Mesodermal cell (in vitro differentiated cells): Measurements from ENCODE around the gene PLXNC1.

Experiments
- H3K27ac ChIP-seq: 2 replicates; pipeline ENCODE4 v1.7.0; 2013; ENCODE audit warnings: mild to moderate bottlenecking, low read depth, low read length, moderate library complexity; ENCODE audit not compliant: severe bottlenecking
- H3K36me3 ChIP-seq: 2 replicates; pipeline ENCODE4 v1.7.1; 2013; ENCODE audit warnings: mild to moderate bottlenecking, low read length, moderate library complexity; ENCODE audit not compliant: control insufficient read depth, insufficient read depth
- H3K4me1 ChIP-seq: one replicate; pipeline ENCODE4 v1.7.1; 2013; ENCODE audit warnings: mild to moderate bottlenecking, low read length; ENCODE audit not compliant: insufficient read depth, control insufficient read depth, poor library complexity, severe bottlenecking
- H3K4me3 ChIP-seq: 2 replicates; pipeline ENCODE4 v1.7.0; 2013; ENCODE audit warnings: low read length, control low read depth, mild to moderate bottlenecking; ENCODE audit not compliant: insufficient read depth, poor library complexity, severe bottlenecking; ENCODE audit errors: extremely low read depth
- H3K9me3 ChIP-seq: 2 replicates; pipeline ENCODE4 v1.7.1; 2013; ENCODE audit warnings: mild to moderate bottlenecking, low read length, moderate library complexity; ENCODE audit not compliant: control insufficient read depth
- WGBS, 2 experiments: methylation state at CpG; one replicate each; pipeline ENCODE4 v1.1.5; 2013; ENCODE audit warnings: missing lambda C conversion rate in 2 of 2; ENCODE audit not compliant: insufficient coverage in 2 of 2; 5-methylcytosine and 5-hydroxymethylcytosine counted together

PLXNC1 gene

GRCh38 chr12:94133964-94134795, 14.2 kb upstream of the PLXNC1 start:
- no CpG with 5 or more reads among the region's 6 CpGs for WGBS, 2 experiments
- H3K4me3 ChIP-seq, result no peak overlapping the region
- H3K9me3 ChIP-seq, result no peaks in the 10 kb centered on the region
- no peak overlapping the region for H3K27ac ChIP-seq
- no peaks in the 10 kb centered on the region for H3K36me3 ChIP-seq
- H3K4me1 ChIP-seq, result no peaks in the 10 kb centered on the region

- Histone ChIP-seq H3K27ac (no peak overlapping the region), H3K36me3 (no peaks in the 10 kb centered on the region), H3K4me1 (no peaks in the 10 kb centered on the region), H3K4me3 (no peak overlapping the region), H3K9me3 (no peaks in the 10 kb centered on the region)
- WGBS, 2 experiments, result no CpG with 5 or more reads among the region's 1 CpG
These were observed 12.5 kb upstream of the PLXNC1 start for GRCh38 chr12:94135896-94136295.

GRCh38 chr12:94139816-94140215, 8.6 kb upstream of the PLXNC1 start:
- WGBS, 2 experiments, result 88 to 93% methylated on average over 20 of the region's 21 CpGs

GRCh38 chr12:94140556-94140955, 7.8 kb upstream of the PLXNC1 start:
- Histone ChIP-seq H3K36me3 (no peaks in the 10 kb centered on the region), H3K9me3 (no peaks in the 10 kb centered on the region), H3K27ac (no peak overlapping the region), H3K4me3 (no peak overlapping the region), H3K4me1 (no peaks in the 10 kb centered on the region)
- 84 to 86% methylated on average over 13 of the region's 13 CpGs for WGBS, 2 experiments

More at GRCh38 chr12:94139816-94140215, 8.6 kb upstream of the PLXNC1 start:
- Histone ChIP-seq H3K4me3 (no peak overlapping the region), H3K27ac (no peak overlapping the region), H3K9me3 (no peaks in the 10 kb centered on the region), H3K4me1 (no peaks in the 10 kb centered on the region), H3K36me3 (no peaks in the 10 kb centered on the region)

- Histone ChIP-seq H3K4me3 (no peak overlapping the region), H3K27ac (no peak overlapping the region), H3K9me3 (no peaks in the 10 kb centered on the region), H3K36me3 (no peaks in the 10 kb centered on the region), H3K4me1 (no peaks in the 10 kb centered on the region)
- 82 to 89% methylated on average over 11 to 13 of the region's 15 CpGs for WGBS, 2 experiments
These were observed 7.2 kb upstream of the PLXNC1 start for GRCh38 chr12:94141004-94141764.

- 100% methylated on average over 1 of the region's 3 CpGs; no CpG with 5 or more reads in 1 of the 2 experiments for WGBS, 2 experiments
- H3K4me1 ChIP-seq, result no peaks in the 10 kb centered on the region
- H3K36me3 ChIP-seq, result no peaks in the 10 kb centered on the region
- no peak overlapping the region for H3K27ac ChIP-seq
- no peaks in the 10 kb centered on the region for H3K9me3 ChIP-seq
- no peak overlapping the region for H3K4me3 ChIP-seq
These were observed 6.5 kb upstream of the PLXNC1 start for GRCh38 chr12:94141892-94142291.

- no peak overlapping the region for H3K4me3 ChIP-seq
- no peak overlapping the region for H3K27ac ChIP-seq
- no peaks in the 10 kb centered on the region for H3K9me3 ChIP-seq
- no peaks in the 10 kb centered on the region for H3K36me3 ChIP-seq
- 79 to 87% methylated on average over 3 to 6 of the region's 7 CpGs for WGBS, 2 experiments
- no peaks in the 10 kb centered on the region for H3K4me1 ChIP-seq
These were observed 4.9 kb upstream of the PLXNC1 start for GRCh38 chr12:94143438-94143837.

- Histone ChIP-seq H3K9me3 (no peaks in the 10 kb centered on the region), H3K27ac (no peak overlapping the region), H3K36me3 (no peaks in the 10 kb centered on the region), H3K4me1 (no peaks in the 10 kb centered on the region), H3K4me3 (no peak overlapping the region)
- 87 to 100% methylated on average over 1 to 2 of the region's 5 CpGs for whole genome bisulfite sequencing, 2 experiments
These were observed 4.4 kb upstream of the PLXNC1 start for GRCh38 chr12:94143951-94144350.

GRCh38 chr12:94144781-94145180, 3.6 kb upstream of the PLXNC1 start:
- Histone ChIP-seq H3K4me3 (no peak overlapping the region), H3K36me3 (no peaks in the 10 kb centered on the region), H3K9me3 (no peaks in the 10 kb centered on the region), H3K27ac (no peak overlapping the region), H3K4me1 (no peaks in the 10 kb centered on the region)
- 93 to 94% methylated on average over 2 of the region's 3 CpGs for WGBS, 2 experiments

- H3K4me1 ChIP-seq, result no peaks in the 10 kb centered on the region
- WGBS, 2 experiments, result 87 to 88% methylated on average over 6 to 8 of the region's 12 CpGs
- H3K4me3 ChIP-seq, result no peak overlapping the region
- no peaks in the 10 kb centered on the region for H3K9me3 ChIP-seq
- no peaks in the 10 kb centered on the region for H3K36me3 ChIP-seq
- no peak overlapping the region for H3K27ac ChIP-seq
These were observed 3.0 kb upstream of the PLXNC1 start for GRCh38 chr12:94145191-94145983.
